Measurements from ENCODE around the gene CFL2.

CFL2 gene

GRCh38 chr14:34733245-34733644 lies 18.9 kb upstream of the CFL2 start:
- H3K4me3 ChIP-seq (ENCODE audit: insufficient read depth, low read depth, low read length, poor library complexity, severe bottlenecking), result no peak overlapping the region
- no peak for DNase-seq
- no peaks in the 10 kb centered on the region for H3K4me1 ChIP-seq (ENCODE audit: control insufficient read depth, insufficient read depth, low read length, poor library complexity, severe bottlenecking)
- no peaks in the 10 kb centered on the region for H3K36me3 ChIP-seq (ENCODE audit: control insufficient read depth, insufficient read depth, low read length)
- no peaks in the 10 kb centered on the region for H3K9me3 ChIP-seq (ENCODE audit: control insufficient read depth, low read length)
- H3K27ac ChIP-seq (ENCODE audit: insufficient read depth, low read length, poor library complexity, severe bottlenecking), result no peak overlapping the region
- H3K27me3 ChIP-seq (replicated peaks; ENCODE audit: control insufficient read depth, insufficient read depth, low read length, poor library complexity, severe bottlenecking), result no peaks in the 10 kb centered on the region

- H3K4me1 ChIP-seq (ENCODE audit: control insufficient read depth, insufficient read depth, low read length, poor library complexity, severe bottlenecking), result no peaks in the 10 kb centered on the region
- no peak overlapping the region for H3K27ac ChIP-seq (ENCODE audit: insufficient read depth, low read length, poor library complexity, severe bottlenecking)
- DNase-seq, result no peak
- no peaks in the 10 kb centered on the region for H3K27me3 ChIP-seq (replicated peaks; ENCODE audit: control insufficient read depth, insufficient read depth, low read length, poor library complexity, severe bottlenecking)
- H3K36me3 ChIP-seq (ENCODE audit: control insufficient read depth, insufficient read depth, low read length), result no peaks in the 10 kb centered on the region
- H3K9me3 ChIP-seq (ENCODE audit: control insufficient read depth, low read length), result no peaks in the 10 kb centered on the region
- H3K4me3 ChIP-seq (ENCODE audit: insufficient read depth, low read depth, low read length, poor library complexity, severe bottlenecking), result no peak overlapping the region
These were observed 18.4 kb upstream of the CFL2 start for GRCh38 chr14:34732802-34733201.

GRCh38 chr14:34723867-34724266 lies 9.5 kb upstream of the CFL2 start:
- DNase-seq, result no peak
- H3K4me1 ChIP-seq (ENCODE audit: control insufficient read depth, insufficient read depth, low read length, poor library complexity, severe bottlenecking), result no peaks in the 10 kb centered on the region
- H3K4me3 ChIP-seq (ENCODE audit: insufficient read depth, low read depth, low read length, poor library complexity, severe bottlenecking), result no peak overlapping the region
- no peak overlapping the region for H3K27ac ChIP-seq (ENCODE audit: insufficient read depth, low read length, poor library complexity, severe bottlenecking)
- no peaks in the 10 kb centered on the region for H3K9me3 ChIP-seq (ENCODE audit: control insufficient read depth, low read length)
- H3K27me3 ChIP-seq (replicated peaks; ENCODE audit: control insufficient read depth, insufficient read depth, low read length, poor library complexity, severe bottlenecking), result no peaks in the 10 kb centered on the region
- no peaks in the 10 kb centered on the region for H3K36me3 ChIP-seq (ENCODE audit: control insufficient read depth, insufficient read depth, low read length)

- Histone ChIP-seq H3K4me1 (ENCODE audit: control insufficient read depth, insufficient read depth, low read length, poor library complexity, severe bottlenecking) (no peaks in the 10 kb centered on the region), H3K27me3 (replicated peaks; ENCODE audit: control insufficient read depth, insufficient read depth, low read length, poor library complexity, severe bottlenecking) (no peaks in the 10 kb centered on the region), H3K36me3 (ENCODE audit: control insufficient read depth, insufficient read depth, low read length) (no peaks in the 10 kb centered on the region), H3K9me3 (ENCODE audit: control insufficient read depth, low read length) (no peaks in the 10 kb centered on the region), H3K4me3 (ENCODE audit: insufficient read depth, low read depth, low read length, poor library complexity, severe bottlenecking) (no peak overlapping the region), H3K27ac (ENCODE audit: insufficient read depth, low read length, poor library complexity, severe bottlenecking) (no peak overlapping the region)
- peak; percentile 5 to 17 (median 9) for DNase-seq
These were observed 8.5 kb upstream of the CFL2 start for GRCh38 chr14:34722723-34723545.

GRCh38 chr14:34721129-34721528 lies 6.7 kb upstream of the CFL2 start:
- H3K36me3 ChIP-seq (ENCODE audit: control insufficient read depth, insufficient read depth, low read length), result no peaks in the 10 kb centered on the region
- no peak for DNase-seq
- H3K27me3 ChIP-seq (replicated peaks; ENCODE audit: control insufficient read depth, insufficient read depth, low read length, poor library complexity, severe bottlenecking), result no peaks in the 10 kb centered on the region
- H3K4me1 ChIP-seq (ENCODE audit: control insufficient read depth, insufficient read depth, low read length, poor library complexity, severe bottlenecking), result no peaks in the 10 kb centered on the region
- no peak overlapping the region for H3K27ac ChIP-seq (ENCODE audit: insufficient read depth, low read length, poor library complexity, severe bottlenecking)
- no peak overlapping the region for H3K4me3 ChIP-seq (ENCODE audit: insufficient read depth, low read depth, low read length, poor library complexity, severe bottlenecking)
- H3K9me3 ChIP-seq (ENCODE audit: control insufficient read depth, low read length), result no peaks in the 10 kb centered on the region

- DNase-seq, result no peak
- H3K4me1 ChIP-seq (ENCODE audit: control insufficient read depth, insufficient read depth, low read length, poor library complexity, severe bottlenecking), result no peaks in the 10 kb centered on the region
- no peak overlapping the region for H3K4me3 ChIP-seq (ENCODE audit: insufficient read depth, low read depth, low read length, poor library complexity, severe bottlenecking)
- H3K9me3 ChIP-seq (ENCODE audit: control insufficient read depth, low read length), result no peaks in the 10 kb centered on the region
- H3K36me3 ChIP-seq (ENCODE audit: control insufficient read depth, insufficient read depth, low read length), result no peaks in the 10 kb centered on the region
- H3K27ac ChIP-seq (ENCODE audit: insufficient read depth, low read length, poor library complexity, severe bottlenecking), result no peak overlapping the region
- no peaks in the 10 kb centered on the region for H3K27me3 ChIP-seq (replicated peaks; ENCODE audit: control insufficient read depth, insufficient read depth, low read length, poor library complexity, severe bottlenecking)
These were observed 4.4 kb upstream of the CFL2 start for GRCh38 chr14:34718750-34719304.

GRCh38 chr14:34715127-34715863 lies 902 bp upstream of the CFL2 start:
- Histone ChIP-seq H3K27ac (ENCODE audit: insufficient read depth, low read length, poor library complexity, severe bottlenecking) (peak overlapping the region; percentile 85), H3K36me3 (ENCODE audit: control insufficient read depth, insufficient read depth, low read length) (no peaks in the 10 kb centered on the region), H3K4me1 (ENCODE audit: control insufficient read depth, insufficient read depth, low read length, poor library complexity, severe bottlenecking) (peaks cover 11% of the 10 kb centered on the region), H3K4me3 (ENCODE audit: insufficient read depth, low read depth, low read length, poor library complexity, severe bottlenecking) (peak overlapping the region; percentile 87), H3K27me3 (replicated peaks; ENCODE audit: control insufficient read depth, insufficient read depth, low read length, poor library complexity, severe bottlenecking) (no peaks in the 10 kb centered on the region), H3K9me3 (ENCODE audit: control insufficient read depth, low read length) (no peaks in the 10 kb centered on the region)
- DNase-seq, result no peak

GRCh38 chr14:34713681-34714319 lies 593 bp downstream of the CFL2 start:
- DNase-seq, result no peak
- peaks cover 11% of the 10 kb centered on the region for H3K4me1 ChIP-seq (ENCODE audit: control insufficient read depth, insufficient read depth, low read length, poor library complexity, severe bottlenecking)

GRCh38 chr14:34713122-34713680 lies 1.2 kb downstream of the CFL2 start:
- H3K9me3 ChIP-seq (ENCODE audit: control insufficient read depth, low read length), result no peaks in the 10 kb centered on the region
- H3K36me3 ChIP-seq (ENCODE audit: control insufficient read depth, insufficient read depth, low read length), result no peaks in the 10 kb centered on the region
- no peak for DNase-seq
- H3K27ac ChIP-seq (ENCODE audit: insufficient read depth, low read length, poor library complexity, severe bottlenecking), result peak overlapping the region; percentile 85
- peak overlapping the region; percentile 87 for H3K4me3 ChIP-seq (ENCODE audit: insufficient read depth, low read depth, low read length, poor library complexity, severe bottlenecking)
- H3K27me3 ChIP-seq (replicated peaks; ENCODE audit: control insufficient read depth, insufficient read depth, low read length, poor library complexity, severe bottlenecking), result no peaks in the 10 kb centered on the region
- peaks cover 11% of the 10 kb centered on the region for H3K4me1 ChIP-seq (ENCODE audit: control insufficient read depth, insufficient read depth, low read length, poor library complexity, severe bottlenecking)

More at GRCh38 chr14:34713681-34714319, 593 bp downstream of the CFL2 start:
- Histone ChIP-seq H3K27me3 (replicated peaks; ENCODE audit: control insufficient read depth, insufficient read depth, low read length, poor library complexity, severe bottlenecking) (no peaks in the 10 kb centered on the region), H3K9me3 (ENCODE audit: control insufficient read depth, low read length) (no peaks in the 10 kb centered on the region), H3K36me3 (ENCODE audit: control insufficient read depth, insufficient read depth, low read length) (no peaks in the 10 kb centered on the region), H3K27ac (ENCODE audit: insufficient read depth, low read length, poor library complexity, severe bottlenecking) (peak overlapping the region; percentile 85), H3K4me3 (ENCODE audit: insufficient read depth, low read depth, low read length, poor library complexity, severe bottlenecking) (peak overlapping the region; percentile 87)

All from effector memory CD4-positive, alpha-beta T cell (primary cell).